GM18505 (cell line): ENCODE measurements around the gene CHML.

Experiments
- ATAC-seq: cut with Tn5 transposase; IDR thresholded peaks from one replicate; pipeline ENCODE4 v1.9.1; 2021; ENCODE audit not compliant: unreplicated experiment
- POLR2A ChIP-seq: IDR thresholded peaks from 4 replicates; pipeline ENCODE4 v1.6.1; 2011; ENCODE audit warnings: borderline replicate concordance; ENCODE audit not compliant: insufficient read depth, insufficient read length; ENCODE audit errors: extremely low read depth

CHML gene

GRCh38 chr1:241640867-241641622 is 876 bp upstream of the CHML start:
- ATAC-seq = no peak
- TF ChIP-seq POLR2A = no peak

GRCh38 chr1:241639623-241640148 is 483 bp downstream of the CHML start:
- no peak for TF ChIP-seq POLR2A
- peak; percentile 44 for ATAC-seq

- no peak for ATAC-seq
- no peak for TF ChIP-seq POLR2A
These were observed 1.1 kb downstream of the CHML start for GRCh38 chr1:241638909-241639622.

- no peak for ATAC-seq
- no peak for TF ChIP-seq POLR2A
These were observed 2.0 kb downstream of the CHML start for GRCh38 chr1:241638099-241638682.

- ATAC-seq = no peak
- TF ChIP-seq POLR2A = no peak
These were observed 2.6 kb downstream of the CHML start for GRCh38 chr1:241637604-241638003.

GRCh38 chr1:241637046-241637590 is 3.1 kb downstream of the CHML start:
- no peak for ATAC-seq
- TF ChIP-seq POLR2A = no peak

GRCh38 chr1:241636291-241636690 is 3.9 kb downstream of the CHML start:
- no peak for ATAC-seq
- TF ChIP-seq POLR2A = no peak

GRCh38 chr1:241635556-241636152 is 4.5 kb downstream of the CHML start:
- ATAC-seq = no peak
- no peak for TF ChIP-seq POLR2A

- ATAC-seq = no peak
- TF ChIP-seq POLR2A = no peak
These were observed 7.2 kb downstream of the CHML start for GRCh38 chr1:241632987-241633386.

GRCh38 chr1:241631674-241632073 is 8.5 kb downstream of the CHML start:
- ATAC-seq = no peak
- TF ChIP-seq POLR2A = no peak

- ATAC-seq = no peak
- TF ChIP-seq POLR2A = no peak
These were observed 9.3 kb downstream of the CHML start for GRCh38 chr1:241630899-241631298.

GRCh38 chr1:241630476-241630875 is 9.7 kb downstream of the CHML start:
- ATAC-seq = no peak
- TF ChIP-seq POLR2A = no peak

GRCh38 chr1:241630005-241630404 is 10.2 kb downstream of the CHML start:
- ATAC-seq = no peak
- no peak for TF ChIP-seq POLR2A
